Naive thymus-derived CD4-positive, alpha-beta T cell (primary cell): Measurements from ENCODE around the gene MDFIC. TPM values are rescaled to one million over a fixed set of nuclear protein-coding genes. Genes with fewer than 3 reads are reported as not detected.

Source experiments
- ATAC-seq: fragments of 150-1000 bp; cut with Tn5 transposase; 2 replicates; pipeline ENCODE4 v1.10.0; 2021; ENCODE audit warnings: mild to moderate bottlenecking, moderate library complexity
- CTCF ChIA-PET: fragments of 350-600 bp; sonication (Branson Sonifier 250); formaldehyde crosslinking; loops from one replicate; lab custom pipeline; 2021; ENCODE audit warnings: antibody characterized with exemption; lab: Charles Lee
- POLR2A ChIA-PET: fragments of 350-600 bp; sonication (Branson Sonifier 250); formaldehyde crosslinking; loops from one replicate; lab custom pipeline; 2021; ENCODE audit warnings: antibody characterized with exemption, inconsistent platforms; lab: Charles Lee
- DNase-seq, 9 donors: peaks; one replicate each; pipeline versions ENCODE4 v3.0.0 to v3.0.0-alpha.2; 2020 to 2022; ENCODE audit warnings: mixed read lengths in 1 of 9
- H3K27ac ChIP-seq: one replicate; pipeline ENCODE4 v1.7.0; 2013; ENCODE audit warnings: mild to moderate bottlenecking, low read depth, low read length, moderate library complexity
- H3K27me3 ChIP-seq, 2 donors: one replicate each; pipeline ENCODE4 v1.7.0; 2013; ENCODE audit warnings: low read length in 2 of 2, mild to moderate bottlenecking in 2 of 2, moderate library complexity in 2 of 2; ENCODE audit not compliant: control insufficient read depth in 2 of 2, insufficient read depth in 2 of 2
- H3K36me3 ChIP-seq, 3 experiments: 1 replicate in 2 of 3; 2 replicates in 1 of 3; pipeline ENCODE4 v1.7.0; 2013; ENCODE audit warnings: low read length in 3 of 3, mild to moderate bottlenecking in 3 of 3, moderate library complexity in 1 of 3; ENCODE audit not compliant: insufficient read depth in 3 of 3, control insufficient read depth in 2 of 3
- H3K4me1 ChIP-seq, 2 donors: one replicate each; pipeline ENCODE4 v1.7.0; 2013; ENCODE audit warnings: low read length in 2 of 2, mild to moderate bottlenecking in 2 of 2, moderate library complexity in 1 of 2; ENCODE audit not compliant: control insufficient read depth in 2 of 2, insufficient read depth in 2 of 2
- H3K4me3 ChIP-seq: 2 replicates; pipeline ENCODE4 v1.7.0; 2013; ENCODE audit warnings: mild to moderate bottlenecking, low read length
- H3K9me3 ChIP-seq, 3 experiments: 1 replicate in 2 of 3; 2 replicates in 1 of 3; pipeline ENCODE4 v1.7.0; 2013; ENCODE audit warnings: low read length in 3 of 3; ENCODE audit not compliant: control insufficient read depth in 2 of 3
- H3K27ac Mint-ChIP-seq, 9 donors: one replicate each; pipeline ENCODE4 v1.8.0; 2020 to 2022; ENCODE audit warnings: mixed read lengths in 9 of 9, mild to moderate bottlenecking in 8 of 9, moderate library complexity in 5 of 9, inconsistent platforms in 2 of 9
- H3K27me3 Mint-ChIP-seq, 5 donors: one replicate each; pipeline ENCODE4 v1.8.0; 2021 to 2022; ENCODE audit warnings: mixed read lengths in 5 of 5, mild to moderate bottlenecking in 1 of 5
- H3K36me3 Mint-ChIP-seq, 5 donors: one replicate each; pipeline ENCODE4 v1.8.0; 2020 to 2022; ENCODE audit warnings: mixed read lengths in 5 of 5, mild to moderate bottlenecking in 3 of 5, inconsistent platforms in 1 of 5
- H3K4me1 Mint-ChIP-seq, 7 donors: one replicate each; pipeline ENCODE4 v1.8.0; 2020 to 2022; ENCODE audit warnings: mixed read lengths in 7 of 7, mild to moderate bottlenecking in 3 of 7, inconsistent platforms in 1 of 7
- H3K4me3 Mint-ChIP-seq, 10 donors: one replicate each; pipeline ENCODE4 v1.8.0; 2020 to 2022; ENCODE audit warnings: mild to moderate bottlenecking in 10 of 10, mixed read lengths in 10 of 10, moderate library complexity in 6 of 10, inconsistent platforms in 2 of 10
- H3K9me3 Mint-ChIP-seq, 11 donors: one replicate each; pipeline ENCODE4 v1.8.0; 2020 to 2022; ENCODE audit warnings: mixed read lengths in 11 of 11, mild to moderate bottlenecking in 4 of 11, inconsistent platforms in 1 of 11, moderate library complexity in 1 of 11
- intact Hi-C, 2 donors: fragments of 100-400 bp; cut with micrococcal nuclease; formaldehyde crosslinking; loops; one replicate each; pipeline ENCODE4 v1.15.1; 2023
- polyA plus RNA-seq, 2 donors: library from polyadenylated mRNA; unstranded; fragments of 300-500 nt; fragmentation: Illumina TruSeq; gene quantifications; one replicate each; pipeline ENCODE4 v1.2.3, GENCODE V29; 2021
- total RNA-seq, 6 experiments: library from RNA in 5 of 6; stranded (reverse) in 5 of 6; gene quantifications; 1 replicate in 5 of 6; 2 replicates in 1 of 6; pipeline ENCODE4 v1.2.3 and lab custom pipeline; 2021 to 2026

MDFIC gene
- total and polyA plus RNA-seq, 7 experiments from 2014 or later: 48.5 to 90.8 (median 58.1) TPM

GRCh38 chr7:114975401-114975800, 53.5 kb downstream of the MDFIC start:
- ATAC-seq (no peak), DNase-seq (no peak)
- Mint-ChIP-seq H3K9me3 (no peaks in the 10 kb centered on the region), H3K4me1 (peaks cover 42 to 84% (median 74%) of the 10 kb centered on the region in 7 donors), H3K36me3 (peaks cover 4 to 15% (median 12%) of the 10 kb centered on the region in 5 donors), H3K4me3 (peak overlapping the region in 2 of 10 donors; percentile 21 to 22), H3K27ac (peak overlapping the region in 1 of 9 donors; percentile 18), H3K27me3 (no peaks in the 10 kb centered on the region)
- intact Hi-C loops: loop anchor here (1.0 to 5.0 kb wide), 2 partner anchors 9 to 937 kb away; no protein-coding TSS in a partner anchor
- no peaks in the 10 kb centered on the region for H3K27me3 ChIP-seq
- ChIA-PET POLR2A (interaction anchor here (0.6 to 0.7 kb wide), 2 partner anchors 58 to 234 kb away, joined by 3 read pairs; no protein-coding TSS in a partner anchor), CTCF (interaction anchor here (0.6 kb wide), 1 partner anchor 14 kb away, joined by 4 read pairs; no protein-coding TSS in a partner anchor)
- peaks cover 0 to 5% (median 0%) of the 10 kb centered on the region in 3 experiments for H3K36me3 ChIP-seq
- H3K4me3 ChIP-seq: no peak overlapping the region
- H3K9me3 ChIP-seq: no peaks in the 10 kb centered on the region
- no peak overlapping the region for H3K27ac ChIP-seq
- H3K4me1 ChIP-seq: peaks cover 11 to 14% of the 10 kb centered on the region in 2 donors

GRCh38 chr7:114976666-114977065, 54.8 kb downstream of the MDFIC start:
- Mint-ChIP-seq H3K27ac (no peak overlapping the region), H3K36me3 (peaks cover 13 to 22% (median 19%) of the 10 kb centered on the region in 5 donors), H3K4me3 (no peak overlapping the region), H3K4me1 (peaks cover 42 to 82% (median 68%) of the 10 kb centered on the region in 7 donors), H3K27me3 (no peaks in the 10 kb centered on the region), H3K9me3 (no peaks in the 10 kb centered on the region)
- H3K9me3 ChIP-seq: no peaks in the 10 kb centered on the region
- no peak for DNase-seq
- H3K27me3 ChIP-seq: no peaks in the 10 kb centered on the region
- ChIA-PET POLR2A (interaction anchor here (1.3 kb wide), 1 partner anchor 54 kb away, joined by 3 read pairs; no protein-coding TSS in a partner anchor), CTCF (no interaction called here)
- intact Hi-C loops: loop anchor here in 1 of 2 donors (5.0 kb wide), 1 partner anchor 936 kb away; no protein-coding TSS in a partner anchor
- ATAC-seq: no peak
- H3K4me3 ChIP-seq: no peak overlapping the region
- H3K4me1 ChIP-seq: peaks cover 4 to 21% of the 10 kb centered on the region in 2 donors
- peaks cover 0 to 5% (median 0%) of the 10 kb centered on the region in 3 experiments for H3K36me3 ChIP-seq
- H3K27ac ChIP-seq: no peak overlapping the region

GRCh38 chr7:114977277-114977676, 55.4 kb downstream of the MDFIC start:
- H3K27ac Mint-ChIP-seq: no peak overlapping the region
- intact Hi-C loops: loop anchor here in 1 of 2 donors (5.0 kb wide), 1 partner anchor 935 kb away; no protein-coding TSS in a partner anchor
- CTCF ChIA-PET: no interaction called here

GRCh38 chr7:114979388-114979787, 57.5 kb downstream of the MDFIC start:
- DNase-seq (no peak), ATAC-seq (no peak)
- H3K27ac Mint-ChIP-seq: peak overlapping the region in 4 of 9 donors; percentile 34 to 59 (median 50)
- intact Hi-C loops: loop anchor here (2.0 to 5.0 kb wide), 3 partner anchors 17 to 933 kb away; partner anchors contain the start of gene MDFIC (in 1 of the 2)
- Histone ChIP-seq H3K9me3 (no peaks in the 10 kb centered on the region), H3K27ac (no peak overlapping the region), H3K27me3 (no peaks in the 10 kb centered on the region), H3K4me3 (no peak overlapping the region), H3K4me1 (peaks cover 0 to 11% of the 10 kb centered on the region in 2 donors), H3K36me3 (peaks cover 0 to 5% (median 5%) of the 10 kb centered on the region in 3 experiments)
- ChIA-PET CTCF (no interaction called here), POLR2A (no interaction called here)
- no peaks in the 10 kb centered on the region for H3K9me3 Mint-ChIP-seq
- peak overlapping the region in 2 of 10 donors; percentile 27 to 32 for H3K4me3 Mint-ChIP-seq
- H3K27me3 Mint-ChIP-seq: no peaks in the 10 kb centered on the region
- peaks cover 27 to 65% (median 55%) of the 10 kb centered on the region in 7 donors for H3K4me1 Mint-ChIP-seq
- H3K36me3 Mint-ChIP-seq: peaks cover 18 to 41% (median 35%) of the 10 kb centered on the region in 5 donors

More at GRCh38 chr7:114977277-114977676, 55.4 kb downstream of the MDFIC start:
- Mint-ChIP-seq H3K9me3 (no peaks in the 10 kb centered on the region), H3K4me3 (no peak overlapping the region), H3K4me1 (peaks cover 36 to 81% (median 68%) of the 10 kb centered on the region in 7 donors), H3K36me3 (peaks cover 18 to 28% (median 25%) of the 10 kb centered on the region in 5 donors), H3K27me3 (no peaks in the 10 kb centered on the region)
- H3K9me3 ChIP-seq: no peaks in the 10 kb centered on the region
- POLR2A ChIA-PET: interaction anchor here (1.3 kb wide), 1 partner anchor 55 kb away, joined by 3 read pairs; no protein-coding TSS in a partner anchor
- peaks cover 4 to 17% of the 10 kb centered on the region in 2 donors for H3K4me1 ChIP-seq
- no peak overlapping the region for H3K4me3 ChIP-seq
- DNase-seq (no peak), ATAC-seq (no peak)
- no peak overlapping the region for H3K27ac ChIP-seq
- no peaks in the 10 kb centered on the region for H3K27me3 ChIP-seq
- H3K36me3 ChIP-seq: peaks cover 0 to 5% (median 4%) of the 10 kb centered on the region in 3 experiments

GRCh38 chr7:114979803-114980507, 58.1 kb downstream of the MDFIC start:
- Mint-ChIP-seq H3K27ac (peak overlapping the region in 3 of 9 donors; percentile 43 to 54 (median 54)), H3K4me3 (peak overlapping the region in 3 of 10 donors; percentile 9 to 43 (median 31)), H3K9me3 (no peaks in the 10 kb centered on the region), H3K27me3 (no peaks in the 10 kb centered on the region), H3K36me3 (peaks cover 18 to 45% (median 38%) of the 10 kb centered on the region in 5 donors), H3K4me1 (peaks cover 24 to 63% (median 52%) of the 10 kb centered on the region in 7 donors)
- ChIA-PET CTCF (no interaction called here), POLR2A (no interaction called here)
- H3K9me3 ChIP-seq: no peaks in the 10 kb centered on the region
- H3K36me3 ChIP-seq: peaks cover 0 to 5% (median 5%) of the 10 kb centered on the region in 3 experiments
- H3K4me3 ChIP-seq: no peak overlapping the region
- no peaks in the 10 kb centered on the region for H3K27me3 ChIP-seq
- H3K27ac ChIP-seq: no peak overlapping the region
- ATAC-seq (no peak), DNase-seq (no peak)
- intact Hi-C loops: loop anchor here (2.0 to 5.0 kb wide), 4 partner anchors 17 to 932 kb away; partner anchors contain the start of gene MDFIC (in 1 of the 2)
- H3K4me1 ChIP-seq: peaks cover 0 to 11% of the 10 kb centered on the region in 2 donors

GRCh38 chr7:114981323-114981722, 59.4 kb downstream of the MDFIC start:
- Mint-ChIP-seq H3K27me3 (no peaks in the 10 kb centered on the region), H3K4me1 (peaks cover 19 to 62% (median 49%) of the 10 kb centered on the region in 7 donors), H3K36me3 (peaks cover 18 to 59% (median 47%) of the 10 kb centered on the region in 5 donors), H3K4me3 (peak overlapping the region in 1 of 10 donors; percentile 72), H3K9me3 (no peaks in the 10 kb centered on the region), H3K27ac (peak overlapping the region in 4 of 9 donors; percentile 5 to 81 (median 31))
- H3K4me3 ChIP-seq: no peak overlapping the region
- POLR2A ChIA-PET: no interaction called here
- CTCF ChIA-PET: no interaction called here
- H3K9me3 ChIP-seq: no peaks in the 10 kb centered on the region
- ATAC-seq (no peak), DNase-seq (no peak)
- peaks cover 0 to 5% (median 5%) of the 10 kb centered on the region in 3 experiments for H3K36me3 ChIP-seq
- H3K4me1 ChIP-seq: peaks cover 0 to 12% of the 10 kb centered on the region in 2 donors
- intact Hi-C loops: loop anchor here in 1 of 2 donors (2.0 kb wide), 1 partner anchor 57 kb away; no protein-coding TSS in a partner anchor
- H3K27me3 ChIP-seq: no peaks in the 10 kb centered on the region
- H3K27ac ChIP-seq: no peak overlapping the region
